Endothelial cell of umbilical vein (primary cell): ENCODE results near the gene MAML1. TPM values are rescaled to one million over a fixed set of nuclear protein-coding genes. Genes with fewer than 3 reads are reported as not detected.

Experiments
- BruUV-seq: library from RNA; stranded (reverse); fragments of 400-500 nt; replicated peaks from 2 replicates; lab custom pipeline; 2021; lab: Mats Ljungman, UMichigan
- CTCF ChIA-PET: fragments of 300-600, 350-600 bp; sonication (Branson Sonifier 250); formaldehyde crosslinking; loops from one replicate; lab custom pipeline; 2021; ENCODE audit warnings: antibody characterized with exemption, inconsistent platforms; lab: Charles Lee
- POLR2A ChIA-PET: fragments of 300-600, 350-600 bp; sonication (Branson Sonifier 250); formaldehyde crosslinking; loops from one replicate; lab custom pipeline; 2021; ENCODE audit warnings: antibody characterized with exemption, inconsistent platforms; lab: Charles Lee
- DNase-seq: peaks from one replicate; pipeline ENCODE4 v3.0.0-alpha.2; 2011; ENCODE audit warnings: low read depth, low spot score
- FAIRE-seq: peaks from 2 replicates; lab custom pipeline; 2011; peaks lifted over from hg19 to GRCh38; lab: Jason Lieb, UNC
- H2AFZ ChIP-seq: 2 replicates; pipeline ENCODE4 v1.6.0; 2012; ENCODE audit warnings: low read depth, low read length, control low read depth, inconsistent platforms
- H3K27ac ChIP-seq: 2 replicates; pipeline ENCODE4 v1.5.1; 2011; ENCODE audit warnings: low read depth, mild to moderate bottlenecking, control low read depth, low read length, moderate library complexity; ENCODE audit not compliant: insufficient read depth
- H3K27me3 ChIP-seq, 2 experiments: 2 replicates each; pipeline versions ENCODE4 v1.6.0 to v1.6.1; 2011; ENCODE audit warnings: low read length in 2 of 2, mixed read lengths in 1 of 2; ENCODE audit not compliant: control insufficient read depth in 2 of 2, insufficient read depth in 2 of 2
- H3K36me3 ChIP-seq, 2 experiments: 2 replicates in 1 of 2; 3 replicates in 1 of 2; pipeline ENCODE4 v1.5.1; 2011; ENCODE audit warnings: low read length in 2 of 2, mild to moderate bottlenecking in 1 of 2, moderate library complexity in 1 of 2; ENCODE audit not compliant: control insufficient read depth in 2 of 2, insufficient read depth in 2 of 2; ENCODE audit errors: extremely low read depth in 1 of 2
- H3K4me1 ChIP-seq: 3 replicates; pipeline ENCODE4 v1.5.1; 2011; ENCODE audit warnings: mild to moderate bottlenecking, low read length; ENCODE audit not compliant: control insufficient read depth, insufficient read depth; ENCODE audit errors: extremely low read depth
- H3K4me2 ChIP-seq: 2 replicates; pipeline ENCODE4 v1.6.1; 2011; ENCODE audit warnings: low read length, control low read depth, mixed read lengths; ENCODE audit not compliant: insufficient read depth
- H3K4me3 ChIP-seq, 3 experiments: fragments of 200-600 bp in 1 of 3; sonication (generic), shearing (Covaris generic) in 1 of 3; replicated peaks in 1 of 3; 2 replicates each; pipeline ENCODE4 v1.5.1; 2011 to 2016; ENCODE audit warnings: control low read depth in 3 of 3, low read length in 3 of 3, mild to moderate bottlenecking in 2 of 3, inconsistent platforms in 1 of 3, low read depth in 1 of 3, moderate library complexity in 1 of 3; ENCODE audit not compliant: insufficient read depth in 1 of 3
- H3K79me2 ChIP-seq: 2 replicates; pipeline ENCODE4 v1.6.0; 2012; ENCODE audit warnings: low read length, inconsistent platforms; ENCODE audit not compliant: control insufficient read depth, insufficient read depth
- H3K9ac ChIP-seq: replicated peaks from 2 replicates; pipeline ENCODE3; 2011; ENCODE audit warnings: low read length, control low read depth; ENCODE audit not compliant: insufficient read depth; ENCODE audit errors: extremely low read depth
- H3K9me1 ChIP-seq: replicated peaks from 3 replicates; pipeline ENCODE4 v1.6.0; 2011; ENCODE audit warnings: mild to moderate bottlenecking, low read length; ENCODE audit not compliant: control insufficient read depth, insufficient read depth; ENCODE audit errors: extremely low read depth
- H3K9me3 ChIP-seq: replicated peaks from 2 replicates; pipeline ENCODE4 v1.5.1; 2012; ENCODE audit warnings: low read length, inconsistent platforms; ENCODE audit not compliant: control insufficient read depth, insufficient read depth
- H4K20me1 ChIP-seq: replicated peaks from 2 replicates; pipeline ENCODE3; 2011; ENCODE audit warnings: mild to moderate bottlenecking, low read length; ENCODE audit not compliant: control insufficient read depth, insufficient read depth; ENCODE audit errors: extremely low read depth
- CTCF ChIP-seq, 2 donors: IDR thresholded peaks; 1 replicate in 1 of 2; 2 replicates in 1 of 2; pipeline ENCODE4 v1.5.1; 2011; ENCODE audit warnings: low read length in 2 of 2, mild to moderate bottlenecking in 2 of 2, moderate library complexity in 2 of 2, control low read depth in 1 of 2, inconsistent platforms in 1 of 2, low read depth in 1 of 2; ENCODE audit not compliant: insufficient read depth in 1 of 2; ENCODE audit errors: extremely low read depth in 1 of 2
- EZH2 ChIP-seq: IDR thresholded peaks from 2 replicates; pipeline ENCODE4 v1.6.1; 2012; ENCODE audit warnings: borderline replicate concordance, low read depth, mild to moderate bottlenecking, moderate library complexity, low read length, inconsistent platforms; ENCODE audit not compliant: severe bottlenecking
- FOS ChIP-seq: IDR thresholded peaks from 2 replicates; pipeline ENCODE4 v1.6.1; 2011; ENCODE audit warnings: mild to moderate bottlenecking, low read length, moderate library complexity, borderline replicate concordance; ENCODE audit not compliant: insufficient read depth
- GATA2 ChIP-seq: IDR thresholded peaks from 2 replicates; pipeline ENCODE4 v1.7.0; 2011; ENCODE audit warnings: low read depth, mild to moderate bottlenecking, moderate library complexity, mixed read lengths, low read length; ENCODE audit not compliant: insufficient read length, insufficient read depth
- MYC ChIP-seq: IDR thresholded peaks from one replicate; pipeline ENCODE4 v1.6.1; 2011; ENCODE audit warnings: mild to moderate bottlenecking, low read depth, low read length
- dilution Hi-C: fragments of 300-500 bp; cut with MboI; formaldehyde crosslinking; loops from one replicate; pipeline ENCODE4 v1.15.0; 2019; ENCODE audit warnings: low sequenced_read_pairs; ENCODE audit not compliant: extremely low pct_ligation_motif_present
- intact Hi-C: fragments of 100-400 bp; cut with micrococcal nuclease; formaldehyde crosslinking; loops from one replicate; pipeline ENCODE4 v1.10.0; 2022
- polyA plus RNA-seq, 4 experiments: library from polyadenylated mRNA; depleted of rRNA in 3 of 4; stranded (reverse) in 3 of 4; unstranded in 1 of 4; fragments of >200 nt; gene quantifications; 2 replicates each; pipeline versions ENCODE4 v1.2.1 to v1.2.3, GENCODE V29; 2011 to 2012; ENCODE audit warnings: missing spikeins in 1 of 4
- total RNA-seq: library from RNA; stranded (reverse); gene quantifications from 2 replicates; pipeline ENCODE4 v1.2.3, GENCODE V29; 2021

MAML1 gene
- total and polyA plus RNA-seq, 2 donors (not counting 3 experiments of a cell fraction or from before 2014, with no cell fraction given), result 12.4 to 29.0 TPM

GRCh38 chr5:179815491-179816249 lies 83.0 kb downstream of the MAML1 start:
- TF ChIP-seq CTCF (IDR thresholded peaks at IDR 0.05; ENCODE audit: extremely low read depth in 1 of 2, insufficient read depth in 1 of 2, low read depth in 1 of 2, low read length in 2 of 2) (no peak), EZH2 (no peak), GATA2 (no peak), MYC (no peak), FOS (no peak)
- peaks cover 22% of the 10 kb centered on the region for H3K4me1 ChIP-seq
- dilution Hi-C loops (no loop called here), intact Hi-C loops (loop anchor here (5.0 kb wide), 1 partner anchor 193 kb away; the partner anchor contains the start of gene HNRNPH1)
- no peaks in the 10 kb centered on the region for H3K9me3 ChIP-seq
- FAIRE-seq, result no peak
- no peaks in the 10 kb centered on the region for H4K20me1 ChIP-seq
- peaks cover 2% of the 10 kb centered on the region for H3K79me2 ChIP-seq
- H3K36me3 ChIP-seq, result peaks cover 0 to 4% of the 10 kb centered on the region in 2 experiments
- H3K27me3 ChIP-seq, result no peaks in the 10 kb centered on the region
- H2AFZ ChIP-seq, result no peak overlapping the region
- no peaks in the 10 kb centered on the region for H3K9me1 ChIP-seq
- no peak overlapping the region for H3K27ac ChIP-seq
- no peak for DNase-seq
- BruUV-seq, result no TSS peak
- no peak overlapping the region for H3K4me2 ChIP-seq
- ChIA-PET CTCF (interaction anchor here (0.8 kb wide), 1 partner anchor 8 kb away, joined by 3 read pairs; no protein-coding TSS in a partner anchor), POLR2A (interaction anchor here (0.9 kb wide), 1 partner anchor 9 kb away, joined by 3 read pairs; no protein-coding TSS in a partner anchor)
- H3K4me3 ChIP-seq, result no peak overlapping the region
- H3K9ac ChIP-seq, result no peak overlapping the region
